ENCODE results near the gene NOX5. TPM values are rescaled to one million over a fixed set of nuclear protein-coding genes. Genes with fewer than 3 reads are reported as not detected.

The NOX5 gene
- total RNA-seq, 1 donor from 2014 or later: not detected

Other genes with a start within 250 kb of the NOX5 start
- gene ANP32A, start 193.8 kb upstream of the NOX5 start, total RNA-seq: 155 and 159 TPM in 2 replicates
- not detected in 2 replicates for gene SPESP1, start 84.2 kb upstream of the NOX5 start, total RNA-seq
- 19.5 and 19.9 TPM in 2 replicates for gene GLCE, start 145.9 kb downstream of the NOX5 start, total RNA-seq

All from osteocyte (in vitro differentiated cells).